Breast epithelium (tissue), 3 donors: ENCODE data around the gene BCAT1.

Experiments
- POLR2A ChIP-seq: fragments of 450-650 bp; IDR thresholded peaks from one replicate; pipeline ENCODE4 v1.6.1; 2016; ENCODE audit warnings: antibody characterized with exemption, mild to moderate bottlenecking, moderate library complexity
- POLR2AphosphoS5 ChIP-seq, 3 donors: sonication (generic); formaldehyde crosslinking; IDR thresholded peaks; one replicate each; pipeline ENCODE4 v1.6.1; 2017; ENCODE audit warnings: antibody characterized with exemption in 3 of 3
- TF ChIP-seq, protein P1 (sequence below), 3 donors: fragments of 450-650 bp; IDR thresholded peaks; one replicate each; pipeline ENCODE4 v1.5.1; 2016 to 2017; ENCODE audit warnings: antibody characterized with exemption in 3 of 3, mild to moderate bottlenecking in 3 of 3, moderate library complexity in 3 of 3

DNA sequence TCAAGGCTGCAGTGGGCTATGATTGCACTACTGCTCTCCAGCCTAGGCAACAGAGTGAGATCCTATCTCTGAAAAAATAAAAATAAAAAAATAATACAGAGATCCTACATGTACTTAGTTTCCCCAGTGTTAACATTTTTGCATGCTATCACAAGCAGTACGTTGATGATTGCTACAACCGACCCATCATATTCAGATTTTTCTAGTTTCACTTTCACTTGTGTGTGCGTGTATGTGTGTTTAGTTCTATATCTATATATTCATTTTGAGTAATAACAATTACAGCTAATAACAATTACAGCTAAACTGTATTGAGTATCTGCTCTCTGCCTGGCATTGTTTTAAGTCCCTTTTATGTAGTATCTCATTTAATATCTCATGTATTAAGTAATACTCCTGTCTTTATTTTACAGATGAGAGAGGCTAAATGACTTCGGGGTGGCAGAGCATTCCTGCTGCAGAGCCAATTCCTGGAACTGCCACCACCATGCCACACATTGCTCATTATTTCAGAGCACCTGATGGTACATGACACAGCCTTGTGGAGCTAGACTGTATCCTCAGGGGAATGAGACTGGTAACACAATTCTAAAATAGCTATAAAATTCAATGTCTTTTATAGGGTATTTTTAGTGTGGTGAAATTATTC lies 153.1 kb downstream of the BCAT1 start:
- TF ChIP-seq POLR2AphosphoS5 (IDR thresholded peaks at IDR 0.05) (no peak), POLR2A (no peak)
- TF ChIP-seq, protein P1, sequence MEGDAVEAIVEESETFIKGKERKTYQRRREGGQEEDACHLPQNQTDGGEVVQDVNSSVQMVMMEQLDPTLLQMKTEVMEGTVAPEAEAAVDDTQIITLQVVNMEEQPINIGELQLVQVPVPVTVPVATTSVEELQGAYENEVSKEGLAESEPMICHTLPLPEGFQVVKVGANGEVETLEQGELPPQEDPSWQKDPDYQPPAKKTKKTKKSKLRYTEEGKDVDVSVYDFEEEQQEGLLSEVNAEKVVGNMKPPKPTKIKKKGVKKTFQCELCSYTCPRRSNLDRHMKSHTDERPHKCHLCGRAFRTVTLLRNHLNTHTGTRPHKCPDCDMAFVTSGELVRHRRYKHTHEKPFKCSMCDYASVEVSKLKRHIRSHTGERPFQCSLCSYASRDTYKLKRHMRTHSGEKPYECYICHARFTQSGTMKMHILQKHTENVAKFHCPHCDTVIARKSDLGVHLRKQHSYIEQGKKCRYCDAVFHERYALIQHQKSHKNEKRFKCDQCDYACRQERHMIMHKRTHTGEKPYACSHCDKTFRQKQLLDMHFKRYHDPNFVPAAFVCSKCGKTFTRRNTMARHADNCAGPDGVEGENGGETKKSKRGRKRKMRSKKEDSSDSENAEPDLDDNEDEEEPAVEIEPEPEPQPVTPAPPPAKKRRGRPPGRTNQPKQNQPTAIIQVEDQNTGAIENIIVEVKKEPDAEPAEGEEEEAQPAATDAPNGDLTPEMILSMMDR (IDR thresholded peaks at IDR 0.05) = no peak
